Endothelial cell of umbilical vein (primary cell): ENCODE measurements around the gene PTPRK. TPM values are rescaled to one million over a fixed set of nuclear protein-coding genes. Genes with fewer than 3 reads are reported as not detected.
A peak's percentile ranks its signal among the peaks of the same experiment; 100 is the strongest.

Experiments used
- BruUV-seq: library from RNA; stranded (reverse); fragments of 400-500 nt; replicated peaks from 2 replicates; lab custom pipeline; 2021; lab: Mats Ljungman, UMichigan
- CTCF ChIA-PET: fragments of 300-600, 350-600 bp; sonication (Branson Sonifier 250); formaldehyde crosslinking; loops from one replicate; lab custom pipeline; 2021; ENCODE audit warnings: antibody characterized with exemption, inconsistent platforms; lab: Charles Lee
- POLR2A ChIA-PET: fragments of 300-600, 350-600 bp; sonication (Branson Sonifier 250); formaldehyde crosslinking; loops from one replicate; lab custom pipeline; 2021; ENCODE audit warnings: antibody characterized with exemption, inconsistent platforms; lab: Charles Lee
- DNase-seq: peaks from one replicate; pipeline ENCODE4 v3.0.0-alpha.2; 2011; ENCODE audit warnings: low read depth, low spot score
- FAIRE-seq: peaks from 2 replicates; lab custom pipeline; 2011; peaks lifted over from hg19 to GRCh38; lab: Jason Lieb, UNC
- H2AFZ ChIP-seq: 2 replicates; pipeline ENCODE4 v1.6.0; 2012; ENCODE audit warnings: low read depth, low read length, control low read depth, inconsistent platforms
- H3K27ac ChIP-seq: 2 replicates; pipeline ENCODE4 v1.5.1; 2011; ENCODE audit warnings: low read depth, mild to moderate bottlenecking, control low read depth, low read length, moderate library complexity; ENCODE audit not compliant: insufficient read depth
- H3K27me3 ChIP-seq, 2 experiments: 2 replicates each; pipeline versions ENCODE4 v1.6.0 to v1.6.1; 2011; ENCODE audit warnings: low read length in 2 of 2, mixed read lengths in 1 of 2; ENCODE audit not compliant: control insufficient read depth in 2 of 2, insufficient read depth in 2 of 2
- H3K36me3 ChIP-seq, 2 experiments: 2 replicates in 1 of 2; 3 replicates in 1 of 2; pipeline ENCODE4 v1.5.1; 2011; ENCODE audit warnings: low read length in 2 of 2, mild to moderate bottlenecking in 1 of 2, moderate library complexity in 1 of 2; ENCODE audit not compliant: control insufficient read depth in 2 of 2, insufficient read depth in 2 of 2; ENCODE audit errors: extremely low read depth in 1 of 2
- H3K4me1 ChIP-seq: 3 replicates; pipeline ENCODE4 v1.5.1; 2011; ENCODE audit warnings: mild to moderate bottlenecking, low read length; ENCODE audit not compliant: control insufficient read depth, insufficient read depth; ENCODE audit errors: extremely low read depth
- H3K4me2 ChIP-seq: 2 replicates; pipeline ENCODE4 v1.6.1; 2011; ENCODE audit warnings: low read length, control low read depth, mixed read lengths; ENCODE audit not compliant: insufficient read depth
- H3K4me3 ChIP-seq, 3 experiments: fragments of 200-600 bp in 1 of 3; sonication (generic), shearing (Covaris generic) in 1 of 3; replicated peaks in 1 of 3; 2 replicates each; pipeline ENCODE4 v1.5.1; 2011 to 2016; ENCODE audit warnings: control low read depth in 3 of 3, low read length in 3 of 3, mild to moderate bottlenecking in 2 of 3, inconsistent platforms in 1 of 3, low read depth in 1 of 3, moderate library complexity in 1 of 3; ENCODE audit not compliant: insufficient read depth in 1 of 3
- H3K79me2 ChIP-seq: 2 replicates; pipeline ENCODE4 v1.6.0; 2012; ENCODE audit warnings: low read length, inconsistent platforms; ENCODE audit not compliant: control insufficient read depth, insufficient read depth
- H3K9ac ChIP-seq: replicated peaks from 2 replicates; pipeline ENCODE3; 2011; ENCODE audit warnings: low read length, control low read depth; ENCODE audit not compliant: insufficient read depth; ENCODE audit errors: extremely low read depth
- H3K9me1 ChIP-seq: replicated peaks from 3 replicates; pipeline ENCODE4 v1.6.0; 2011; ENCODE audit warnings: mild to moderate bottlenecking, low read length; ENCODE audit not compliant: control insufficient read depth, insufficient read depth; ENCODE audit errors: extremely low read depth
- H3K9me3 ChIP-seq: replicated peaks from 2 replicates; pipeline ENCODE4 v1.5.1; 2012; ENCODE audit warnings: low read length, inconsistent platforms; ENCODE audit not compliant: control insufficient read depth, insufficient read depth
- H4K20me1 ChIP-seq: replicated peaks from 2 replicates; pipeline ENCODE3; 2011; ENCODE audit warnings: mild to moderate bottlenecking, low read length; ENCODE audit not compliant: control insufficient read depth, insufficient read depth; ENCODE audit errors: extremely low read depth
- CTCF ChIP-seq, 2 donors: IDR thresholded peaks; 1 replicate in 1 of 2; 2 replicates in 1 of 2; pipeline ENCODE4 v1.5.1; 2011; ENCODE audit warnings: low read length in 2 of 2, mild to moderate bottlenecking in 2 of 2, moderate library complexity in 2 of 2, control low read depth in 1 of 2, inconsistent platforms in 1 of 2, low read depth in 1 of 2; ENCODE audit not compliant: insufficient read depth in 1 of 2; ENCODE audit errors: extremely low read depth in 1 of 2
- EZH2 ChIP-seq: IDR thresholded peaks from 2 replicates; pipeline ENCODE4 v1.6.1; 2012; ENCODE audit warnings: borderline replicate concordance, low read depth, mild to moderate bottlenecking, moderate library complexity, low read length, inconsistent platforms; ENCODE audit not compliant: severe bottlenecking
- FOS ChIP-seq: IDR thresholded peaks from 2 replicates; pipeline ENCODE4 v1.6.1; 2011; ENCODE audit warnings: mild to moderate bottlenecking, low read length, moderate library complexity, borderline replicate concordance; ENCODE audit not compliant: insufficient read depth
- GATA2 ChIP-seq: IDR thresholded peaks from 2 replicates; pipeline ENCODE4 v1.7.0; 2011; ENCODE audit warnings: low read depth, mild to moderate bottlenecking, moderate library complexity, mixed read lengths, low read length; ENCODE audit not compliant: insufficient read length, insufficient read depth
- JUN ChIP-seq: IDR thresholded peaks from 2 replicates; pipeline ENCODE4 v1.6.1; 2011; ENCODE audit warnings: borderline replicate concordance, low read depth; ENCODE audit not compliant: insufficient read length, insufficient read depth
- MAX ChIP-seq: IDR thresholded peaks from 2 replicates; pipeline ENCODE4 v1.6.1; 2011; ENCODE audit not compliant: insufficient read depth, insufficient read length
- MYC ChIP-seq: IDR thresholded peaks from one replicate; pipeline ENCODE4 v1.6.1; 2011; ENCODE audit warnings: mild to moderate bottlenecking, low read depth, low read length
- POLR2A ChIP-seq: IDR thresholded peaks from 2 replicates; pipeline ENCODE4 v1.6.1; 2012; ENCODE audit warnings: low read depth, mild to moderate bottlenecking, control low read depth, low read length
- POLR2AphosphoS5 ChIP-seq: IDR thresholded peaks from 2 replicates; pipeline ENCODE4 v1.6.1; 2012; ENCODE audit warnings: low read depth, mild to moderate bottlenecking, control low read depth, low read length, moderate library complexity; ENCODE audit not compliant: insufficient read depth
- dilution Hi-C: fragments of 300-500 bp; cut with MboI; formaldehyde crosslinking; loops from one replicate; pipeline ENCODE4 v1.15.0; 2019; ENCODE audit warnings: low sequenced_read_pairs; ENCODE audit not compliant: extremely low pct_ligation_motif_present
- intact Hi-C: fragments of 100-400 bp; cut with micrococcal nuclease; formaldehyde crosslinking; loops from one replicate; pipeline ENCODE4 v1.10.0; 2022
- polyA plus RNA-seq, 4 experiments: library from polyadenylated mRNA; depleted of rRNA in 3 of 4; stranded (reverse) in 3 of 4; unstranded in 1 of 4; fragments of >200 nt; gene quantifications; 2 replicates each; pipeline versions ENCODE4 v1.2.1 to v1.2.3, GENCODE V29; 2011 to 2012; ENCODE audit warnings: missing spikeins in 1 of 4
- total RNA-seq: library from RNA; stranded (reverse); gene quantifications from 2 replicates; pipeline ENCODE4 v1.2.3, GENCODE V29; 2021

PTPRK gene
- total and polyA plus RNA-seq, 2 donors (not counting 3 experiments of a cell fraction or from before 2014, with no cell fraction given), result 15.2 to 74.0 TPM

GRCh38 chr6:128511506-128511905 is 8.9 kb downstream of the PTPRK start:
- Histone ChIP-seq H3K9me1 (no peaks in the 10 kb centered on the region), H3K4me3 (no peak overlapping the region), H3K9me3 (no peaks in the 10 kb centered on the region), H4K20me1 (no peaks in the 10 kb centered on the region), H2AFZ (no peak overlapping the region), H3K27me3 (no peaks in the 10 kb centered on the region), H3K9ac (no peak overlapping the region), H3K36me3 (no peaks in the 10 kb centered on the region), H3K4me1 (peaks cover 73% of the 10 kb centered on the region), H3K27ac (peak overlapping the region; percentile 43), H3K4me2 (peak overlapping the region; percentile 1), H3K79me2 (peaks cover 74% of the 10 kb centered on the region)
- FAIRE-seq (no peak), DNase-seq (no peak)
- ChIA-PET CTCF (interaction anchor here (1.1 to 2.1 kb wide), 4 partner anchors 9 to 656 kb away, joined by 3 to 6 read pairs (median 3); partner anchors contain the start of gene PTPRK), POLR2A (no interaction called here)
- intact Hi-C loops (no loop called here), dilution Hi-C loops (no loop called here)
- no TSS peak for BruUV-seq
- no peak for TF ChIP-seq MYC
- no peak for TF ChIP-seq JUN
- no peak for TF ChIP-seq POLR2AphosphoS5
- TF ChIP-seq FOS, result peak; percentile 45
- TF ChIP-seq EZH2, result no peak

- CTCF ChIA-PET, result interaction anchor here (1.5 to 1.7 kb wide), 2 partner anchors 10 to 654 kb away, joined by 6 read pairs; partner anchors contain the start of gene PTPRK
- intact Hi-C loops, result loop anchor here (1.0 kb wide), 3 partner anchors 11 to 26 kb away; partner anchors contain the start of gene PTPRK
- peak overlapping the region; percentile 73 for H3K4me2 ChIP-seq
These were observed 10.7 kb downstream of the PTPRK start for GRCh38 chr6:128509709-128510108.

More at GRCh38 chr6:128509709-128510108, 10.7 kb downstream of the PTPRK start:
- peak; percentile 65 for TF ChIP-seq JUN
- TF ChIP-seq POLR2AphosphoS5, result peak; percentile 53
- TF ChIP-seq POLR2A, result no peak
- no peak for TF ChIP-seq MYC
- no peak for TF ChIP-seq MAX
- TF ChIP-seq GATA2, result peak; percentile 99
- TF ChIP-seq CTCF (IDR thresholded peaks at IDR 0.05; ENCODE audit: extremely low read depth in 1 of 2, insufficient read depth in 1 of 2, low read depth in 1 of 2, low read length in 2 of 2), result no peak
- TF ChIP-seq FOS, result peak; percentile 66
- TF ChIP-seq EZH2, result no peak
- dilution Hi-C loops, result no loop called here
- Histone ChIP-seq H3K27ac (peak overlapping the region; percentile 97), H3K9ac (peak overlapping the region; percentile 63), H3K9me1 (no peaks in the 10 kb centered on the region), H3K4me1 (peaks cover 56% of the 10 kb centered on the region), H3K36me3 (no peaks in the 10 kb centered on the region), H4K20me1 (no peaks in the 10 kb centered on the region), H3K27me3 (no peaks in the 10 kb centered on the region), H2AFZ (no peak overlapping the region), H3K9me3 (no peaks in the 10 kb centered on the region), H3K79me2 (peaks cover 73% of the 10 kb centered on the region), H3K4me3 (peak overlapping the region in 1 of 3 experiments; percentile 39)
- POLR2A ChIA-PET, result no interaction called here
- DNase-seq, result peak; percentile 83
- no TSS peak for BruUV-seq
- FAIRE-seq, result no peak
